Activated T-helper 1 cell treated with anti-CD3 and anti-CD28 coated beads, Interleukin-2, amount 50 U/mL, for 16 hours (primary cell): ENCODE data around the gene TJP2.

Source experiments
- DNase-seq, 2 donors: peaks; one replicate each; pipeline ENCODE4 v3.0.0-alpha.2; 2020; ENCODE audit warnings: low read depth in 1 of 2, low spot score in 1 of 2

Gene TJP2

DNA sequence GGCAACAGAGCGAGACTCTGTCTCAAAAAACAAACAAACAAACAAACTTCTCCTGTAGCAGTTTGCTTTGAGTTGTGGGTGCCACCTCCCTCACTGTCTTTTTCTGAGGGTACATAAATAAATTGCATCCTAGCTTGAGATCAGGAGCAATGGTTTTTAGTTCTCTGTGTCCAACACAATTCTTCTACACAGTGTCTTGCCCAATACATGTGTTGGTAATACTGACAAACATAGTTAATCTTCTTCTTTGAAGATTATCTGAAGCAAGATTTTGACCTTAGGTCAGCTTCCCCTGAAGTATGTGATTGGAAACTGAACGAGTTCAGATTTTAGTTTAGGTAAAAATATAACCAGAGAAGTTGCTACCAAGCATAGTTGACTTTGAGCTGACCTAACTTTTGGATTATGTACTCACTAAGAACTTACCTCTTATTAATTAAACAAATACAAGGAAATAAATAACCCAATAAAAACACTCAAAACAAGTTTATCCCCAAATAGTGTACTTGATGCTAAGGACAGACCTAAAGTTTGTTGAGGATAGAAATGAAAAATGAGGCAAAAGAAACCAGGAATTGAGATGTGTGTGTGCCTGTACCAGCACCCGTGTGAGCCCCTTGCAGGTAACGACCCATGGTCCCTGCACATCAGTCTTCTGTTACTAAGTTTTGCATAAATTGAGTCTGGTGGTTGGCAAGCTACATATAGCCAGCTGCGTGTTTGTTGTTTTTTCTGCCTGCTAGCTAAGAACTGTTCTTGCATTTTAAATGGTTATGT lies 16.2 kb downstream of the TJP2 start:
- no peak for DNase-seq

DNA sequence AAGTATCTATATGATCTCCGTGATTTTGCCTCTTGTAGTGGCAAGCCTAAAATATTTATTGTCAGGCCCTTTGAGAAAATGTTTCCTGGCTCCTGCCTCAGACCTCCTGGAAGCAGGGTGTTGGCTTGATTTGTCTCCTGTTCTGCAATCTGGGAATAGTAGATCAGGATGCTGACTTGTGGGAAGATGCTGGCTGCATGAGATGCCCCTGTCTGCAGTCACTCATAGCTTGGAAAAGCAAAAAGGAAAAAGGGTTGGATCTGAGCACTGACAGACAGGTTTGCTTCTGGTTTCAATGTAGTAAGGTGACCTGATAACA lies 16.7 kb downstream of the TJP2 start:
- no peak for DNase-seq

DNA sequence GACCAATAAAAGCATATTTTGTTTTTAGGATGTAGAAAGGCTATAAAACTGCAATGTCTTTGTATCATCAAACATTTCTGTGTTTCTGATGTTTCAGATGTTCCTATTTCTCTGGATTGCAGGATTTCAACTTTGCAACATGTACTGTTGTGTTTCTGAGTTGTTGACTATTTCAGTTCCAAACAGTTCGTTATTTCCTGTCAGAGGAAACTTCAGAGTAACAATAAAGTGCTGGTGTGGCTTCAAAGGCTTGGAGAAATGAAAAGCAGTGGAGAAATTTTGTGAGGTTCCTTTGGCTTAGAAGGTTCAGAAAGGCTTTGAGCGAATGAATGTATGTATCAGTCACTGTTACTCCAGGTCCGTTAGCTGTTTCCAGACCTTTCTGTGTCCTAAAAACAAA lies 17.2 kb downstream of the TJP2 start:
- no peak for DNase-seq

GRCh38 chr9:69192214-69192613 lies 18.1 kb downstream of the TJP2 start:
- no peak for DNase-seq

- no peak for DNase-seq
These were observed 19.6 kb downstream of the TJP2 start for GRCh38 chr9:69193685-69194032.

- DNase-seq = no peak
These were observed 20.8 kb downstream of the TJP2 start for GRCh38 chr9:69194702-69195418.

- no peak for DNase-seq
These were observed 21.6 kb downstream of the TJP2 start for GRCh38 chr9:69195668-69196067.

GRCh38 chr9:69197687-69198086 lies 23.6 kb downstream of the TJP2 start:
- DNase-seq = no peak

DNA sequence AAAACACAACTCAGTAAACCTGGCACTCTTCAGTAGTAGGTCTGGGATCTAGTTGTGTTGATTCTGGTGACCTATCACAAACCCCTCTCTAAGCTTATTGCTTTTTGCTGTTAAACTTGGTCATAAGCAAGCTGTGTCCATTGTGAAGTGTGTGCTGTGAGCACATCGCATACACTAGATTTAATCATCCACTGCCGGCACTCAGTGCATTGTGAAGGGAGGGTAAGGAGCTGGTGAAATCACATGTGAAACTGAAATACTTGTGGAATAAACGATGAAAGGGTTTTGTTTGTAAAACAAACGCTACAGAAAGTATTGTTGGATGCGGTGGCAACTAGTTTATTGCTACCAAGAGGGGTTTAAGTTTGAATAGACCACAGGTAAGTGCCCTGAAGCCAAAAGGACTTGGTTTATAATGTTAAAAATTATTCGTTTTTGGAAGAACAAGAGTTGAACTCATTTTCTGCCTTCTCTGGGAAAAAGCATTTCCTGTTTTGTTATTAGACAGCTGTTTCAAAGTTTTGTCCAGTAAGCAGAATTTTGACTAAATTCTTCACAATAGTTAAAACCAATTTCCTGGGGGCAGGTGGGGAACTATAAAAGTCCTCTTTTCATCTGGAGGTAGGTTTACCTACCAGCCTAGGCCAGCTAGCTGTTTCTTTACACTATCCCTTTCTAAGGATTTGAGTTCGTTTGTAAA lies 24.6 kb downstream of the TJP2 start:
- no peak for DNase-seq

DNA sequence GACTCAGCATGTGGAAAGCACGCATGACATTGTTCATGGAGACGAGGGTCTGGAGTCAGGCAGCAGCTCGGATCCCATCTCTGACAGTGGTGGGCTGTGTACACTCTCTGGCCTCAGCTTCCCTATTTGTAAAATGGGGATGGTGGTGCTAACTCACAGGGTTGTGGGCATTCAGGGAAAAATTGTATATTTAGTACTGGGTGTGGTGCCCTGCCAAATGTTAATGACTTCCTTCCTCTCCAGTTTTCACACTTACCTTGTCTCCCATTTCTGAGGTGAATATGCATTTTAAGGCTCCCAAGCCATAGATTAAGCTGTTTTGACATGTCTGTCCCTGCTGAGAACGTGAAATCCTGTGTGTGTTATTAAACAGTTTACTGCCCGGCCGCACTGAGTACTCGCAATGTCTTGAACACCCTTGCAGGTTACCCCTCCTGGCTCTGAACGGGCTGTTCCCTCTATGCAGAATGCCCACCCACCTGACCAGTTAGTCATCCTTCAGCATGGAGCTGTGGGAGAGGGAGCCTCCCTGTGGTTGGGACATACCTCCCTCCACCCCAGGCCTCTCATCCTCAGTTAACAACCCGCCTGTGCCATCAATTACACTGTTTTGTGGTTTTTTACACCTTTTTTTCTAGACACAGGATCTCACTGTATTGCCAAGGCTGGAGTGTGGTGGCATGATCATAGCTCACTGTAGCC lies 25.8 kb downstream of the TJP2 start:
- no peak for DNase-seq

DNA sequence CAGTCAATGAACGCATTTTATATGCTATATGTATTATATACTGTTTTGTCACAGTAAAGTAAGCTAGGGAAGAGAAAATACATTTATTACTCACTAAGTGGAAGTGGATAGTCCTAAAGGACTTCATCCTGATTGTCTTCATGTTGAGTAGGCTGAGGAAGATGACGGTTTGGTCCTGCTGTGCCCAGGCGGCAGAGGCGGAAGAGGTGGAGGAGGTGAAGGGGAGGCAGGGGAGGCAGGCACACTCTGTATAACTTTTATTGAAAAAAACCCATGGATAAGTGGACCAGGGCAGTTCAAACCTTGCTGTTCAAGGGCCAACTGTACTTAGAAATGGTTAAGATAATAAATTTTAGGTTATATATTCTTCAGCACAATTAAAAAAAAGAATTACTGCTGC lies 28.5 kb downstream of the TJP2 start:
- DNase-seq = no peak

- DNase-seq = no peak
These were observed 30.2 kb downstream of the TJP2 start for GRCh38 chr9:69204326-69204725.

GRCh38 chr9:69204849-69205248 lies 30.8 kb downstream of the TJP2 start:
- no peak for DNase-seq

DNA sequence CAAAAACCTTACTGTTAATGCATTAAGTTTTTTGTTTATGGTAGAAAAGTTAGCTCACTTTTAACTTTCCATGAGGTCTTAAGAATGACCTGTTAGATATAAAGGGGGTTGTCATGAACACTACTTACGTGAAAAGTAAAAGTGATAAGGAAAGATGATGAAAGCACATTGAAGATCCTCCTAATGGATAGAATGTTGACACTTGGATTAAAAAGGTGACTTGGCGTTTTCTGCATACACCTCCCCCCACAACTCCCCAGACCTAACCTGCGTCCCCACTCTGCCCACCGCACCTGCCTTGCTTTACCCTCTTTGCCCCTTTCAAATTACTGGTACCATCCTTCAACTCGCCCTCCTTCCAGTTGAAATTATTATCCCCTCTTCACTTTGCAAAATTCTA lies 32.0 kb downstream of the TJP2 start:
- DNase-seq = no peak

GRCh38 chr9:69207503-69207902 lies 33.4 kb downstream of the TJP2 start:
- no peak for DNase-seq

DNA sequence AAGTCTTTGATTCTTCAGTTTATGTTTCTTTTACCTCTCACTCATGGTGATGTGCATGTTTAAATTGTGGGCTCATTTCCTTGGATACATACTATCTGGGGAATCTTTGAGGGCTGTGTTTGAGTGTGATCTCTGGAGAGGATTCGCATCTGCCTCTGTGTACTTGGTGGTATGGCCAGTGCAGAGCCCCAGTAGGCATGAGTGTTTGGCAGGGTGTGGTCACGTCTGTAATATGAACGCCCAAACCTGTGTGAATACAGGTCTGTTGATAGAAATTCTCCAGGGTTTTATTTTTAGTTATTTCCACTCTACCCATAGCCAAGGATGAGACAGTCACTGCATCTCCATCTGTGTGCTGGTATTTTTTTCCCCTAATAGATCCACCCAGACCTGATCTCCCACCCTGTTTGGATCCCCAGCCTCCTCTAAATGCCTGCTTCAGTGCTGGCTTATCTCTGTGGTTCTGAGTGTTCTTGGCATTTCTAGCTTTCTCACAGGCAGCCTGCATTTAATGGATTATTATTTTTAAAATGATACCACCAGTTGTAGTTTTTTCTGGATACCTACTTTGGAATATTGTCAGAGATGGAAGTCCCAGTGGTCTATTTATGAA lies 37.5 kb downstream of the TJP2 start:
- no peak for DNase-seq

GRCh38 chr9:69213647-69214046 lies 39.6 kb downstream of the TJP2 start:
- no peak for DNase-seq

- DNase-seq = no peak
These were observed 40.9 kb downstream of the TJP2 start for GRCh38 chr9:69214939-69215338.

DNA sequence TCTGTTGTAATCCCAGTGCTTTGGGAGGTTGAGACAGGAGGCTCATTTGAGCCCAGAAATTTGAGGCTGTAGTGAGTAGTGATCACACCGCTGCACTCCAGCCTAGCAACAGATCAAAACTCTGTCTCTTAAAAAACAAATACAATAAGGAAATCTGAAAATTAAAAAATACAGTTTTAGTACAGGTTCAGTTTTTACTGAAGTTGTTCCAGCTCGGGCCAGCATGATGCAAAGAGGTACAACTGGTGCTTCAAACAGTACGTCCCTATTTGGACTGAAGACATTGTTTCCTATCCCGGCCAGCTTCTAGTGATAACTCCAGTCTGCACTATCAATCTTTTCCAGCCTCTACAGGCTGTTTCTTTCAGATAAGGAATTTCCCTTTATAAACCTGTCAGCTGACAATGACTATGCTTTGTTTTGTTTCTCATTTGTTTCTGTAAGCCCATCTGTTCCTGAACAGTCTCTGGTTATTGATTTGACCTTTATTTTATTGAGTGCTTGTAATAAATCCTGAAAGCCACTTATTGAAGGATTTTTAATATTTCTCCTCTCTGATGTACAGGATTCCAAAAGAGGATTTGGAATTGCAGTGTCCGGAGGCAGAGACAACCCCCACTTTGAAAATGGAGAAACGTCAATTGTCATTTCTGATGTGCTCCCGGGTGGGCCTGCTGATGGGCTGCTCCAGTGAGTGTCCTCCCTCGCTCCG lies 41.9 kb downstream of the TJP2 start:
- DNase-seq = no peak

DNA sequence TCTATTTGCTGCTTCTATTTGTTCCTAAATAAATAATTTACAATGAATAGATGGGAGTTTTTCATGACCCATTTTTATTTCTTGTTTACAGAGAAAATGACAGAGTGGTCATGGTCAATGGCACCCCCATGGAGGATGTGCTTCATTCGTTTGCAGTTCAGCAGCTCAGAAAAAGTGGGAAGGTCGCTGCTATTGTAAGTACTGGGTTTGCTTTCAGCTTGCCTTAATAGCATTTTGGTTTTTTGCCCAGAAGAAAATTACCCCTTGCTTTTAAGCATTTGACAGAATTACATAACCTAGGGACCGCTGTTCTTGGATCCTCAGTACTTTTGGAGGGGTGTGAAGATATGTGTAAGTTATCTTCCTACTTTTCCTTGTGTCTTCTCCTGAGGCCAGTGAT lies 44.1 kb downstream of the TJP2 start:
- no peak for DNase-seq

DNA sequence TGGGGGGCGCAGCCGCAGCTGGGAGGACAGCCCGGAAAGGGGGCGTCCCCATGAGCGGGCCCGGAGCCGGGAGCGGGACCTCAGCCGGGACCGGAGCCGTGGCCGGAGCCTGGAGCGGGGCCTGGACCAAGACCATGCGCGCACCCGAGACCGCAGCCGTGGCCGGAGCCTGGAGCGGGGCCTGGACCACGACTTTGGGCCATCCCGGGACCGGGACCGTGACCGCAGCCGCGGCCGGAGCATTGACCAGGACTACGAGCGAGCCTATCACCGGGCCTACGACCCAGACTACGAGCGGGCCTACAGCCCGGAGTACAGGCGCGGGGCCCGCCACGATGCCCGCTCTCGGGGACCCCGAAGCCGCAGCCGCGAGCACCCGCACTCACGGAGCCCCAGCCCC lies 47.0 kb downstream of the TJP2 start:
- no peak for DNase-seq
